AG04450 (cell line): Measurements from ENCODE around the gene TCEANC2. TPM values are rescaled to one million over a fixed set of nuclear protein-coding genes. Genes with fewer than 3 reads are reported as not detected.

ENCODE experiments used
- CTCF ChIA-PET: fragments of 300-600, 350-600 bp; formaldehyde crosslinking; extraction: SDS; loops from one replicate; lab custom pipeline; 2022; ENCODE audit warnings: antibody characterized with exemption, inconsistent platforms; lab: Charles Lee
- POLR2A ChIA-PET: fragments of 350-600 bp; formaldehyde crosslinking; extraction: SDS; loops from one replicate; lab custom pipeline; 2021; ENCODE audit warnings: antibody characterized with exemption, inconsistent platforms; lab: Yijun Ruan, JAX
- DNase-seq: peaks from one replicate; pipeline ENCODE4 v3.0.0-alpha.2; 2011; ENCODE audit warnings: low read depth, low spot score
- H3K27ac ChIP-seq: one replicate; pipeline ENCODE4 v1.5.1; 2012; ENCODE audit warnings: low read depth, low read length, control low read depth
- H3K27me3 ChIP-seq: one replicate; pipeline ENCODE4 v1.6.0; 2012; ENCODE audit warnings: low read length; ENCODE audit not compliant: control insufficient read depth, insufficient read depth
- H3K4me3 ChIP-seq: 2 replicates; pipeline ENCODE4 v1.5.1; 2011; ENCODE audit warnings: mild to moderate bottlenecking, low read depth, low read length, control low read depth
- H3K9me3 ChIP-seq: 2 replicates; pipeline ENCODE4 v1.5.1; 2012; ENCODE audit warnings: low read length; ENCODE audit not compliant: control insufficient read depth, insufficient read depth
- CTCF ChIP-seq: IDR thresholded peaks from 2 replicates; pipeline ENCODE4 v1.5.1; 2011; ENCODE audit warnings: low read depth, low read length, control low read depth, inconsistent platforms
- polyA plus RNA-seq: library from polyadenylated mRNA; depleted of rRNA; stranded (reverse); fragments of >200 nt; gene quantifications from 2 replicates; pipeline ENCODE4 v1.2.3, GENCODE V29; 2011

TCEANC2 gene
- polyA plus RNA-seq, 1 experiment, result 4.3 TPM

GRCh38 chr1:54112705-54113368 lies 59.4 kb downstream of the TCEANC2 start:
- H3K9me3 ChIP-seq, result no peaks in the 10 kb centered on the region
- TF ChIP-seq CTCF, result no peak
- no peaks in the 10 kb centered on the region for H3K27me3 ChIP-seq
- ChIA-PET CTCF (interaction anchor here (0.8 to 2.2 kb wide), 2 partner anchors 9 to 376 kb away, joined by 4 to 10 read pairs; no protein-coding TSS in a partner anchor), POLR2A (interaction anchor here (0.6 kb wide), 1 partner anchor 236 kb away, joined by 3 read pairs; no protein-coding TSS in a partner anchor)
- H3K4me3 ChIP-seq, result no peak overlapping the region
- H3K27ac ChIP-seq, result no peak overlapping the region
- DNase-seq, result no peak

DNA sequence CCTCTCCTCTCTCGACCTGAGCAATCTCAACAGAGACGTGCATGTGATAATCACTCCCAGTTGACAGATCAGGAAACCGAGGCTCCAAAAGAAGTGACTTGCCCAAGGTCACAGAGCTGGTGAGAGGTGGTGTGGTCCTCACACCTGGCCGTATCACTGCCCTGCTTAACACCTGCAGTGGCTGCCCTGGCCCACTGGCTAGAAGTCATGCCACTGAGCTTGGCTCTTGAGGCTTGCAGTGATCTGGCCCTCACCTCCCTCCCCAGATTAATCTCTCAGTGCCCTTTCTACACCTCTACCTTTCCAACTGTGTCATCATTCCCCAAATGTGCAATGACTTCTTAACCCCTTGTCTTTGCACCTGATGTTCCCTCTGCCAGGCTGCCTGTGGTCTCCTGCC lies 60.6 kb downstream of the TCEANC2 start:
- Histone ChIP-seq H3K27ac (no peak overlapping the region), H3K9me3 (no peaks in the 10 kb centered on the region), H3K4me3 (no peak overlapping the region), H3K27me3 (no peaks in the 10 kb centered on the region)
- ChIA-PET POLR2A (no interaction called here), CTCF (interaction anchor here (0.8 to 1.2 kb wide), 2 partner anchors 375 to 376 kb away, joined by 3 read pairs; no protein-coding TSS in a partner anchor)
- DNase-seq, result no peak
- TF ChIP-seq CTCF, result no peak

DNA sequence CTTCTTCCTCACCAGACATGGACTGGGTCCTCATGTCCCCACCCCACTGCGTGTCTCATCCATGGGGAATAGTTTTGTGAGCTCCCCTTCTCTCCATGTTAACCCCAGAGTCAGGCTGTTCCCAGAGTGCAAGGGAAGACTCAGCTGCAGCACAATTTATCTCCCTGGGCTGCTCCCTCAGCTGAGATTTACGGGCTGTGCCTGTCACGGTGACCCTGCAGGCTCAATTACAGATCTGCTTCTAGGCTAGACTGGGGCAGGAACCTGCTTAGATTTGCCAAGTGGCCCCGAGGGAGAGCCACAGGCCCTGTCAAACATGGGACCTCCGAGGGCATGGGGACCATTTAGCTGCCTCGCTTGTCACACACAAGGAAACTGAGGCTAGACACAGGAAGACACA lies 61.5 kb downstream of the TCEANC2 start:
- no peak for DNase-seq
- CTCF ChIA-PET, result interaction anchor here (0.7 to 1.2 kb wide), 3 partner anchors 10 to 375 kb away, joined by 3 read pairs; no protein-coding TSS in a partner anchor
- POLR2A ChIA-PET, result no interaction called here
- TF ChIP-seq CTCF, result no peak
- no peak overlapping the region for H3K27ac ChIP-seq
- no peaks in the 10 kb centered on the region for H3K9me3 ChIP-seq
- H3K27me3 ChIP-seq, result no peaks in the 10 kb centered on the region
- no peak overlapping the region for H3K4me3 ChIP-seq

DNA sequence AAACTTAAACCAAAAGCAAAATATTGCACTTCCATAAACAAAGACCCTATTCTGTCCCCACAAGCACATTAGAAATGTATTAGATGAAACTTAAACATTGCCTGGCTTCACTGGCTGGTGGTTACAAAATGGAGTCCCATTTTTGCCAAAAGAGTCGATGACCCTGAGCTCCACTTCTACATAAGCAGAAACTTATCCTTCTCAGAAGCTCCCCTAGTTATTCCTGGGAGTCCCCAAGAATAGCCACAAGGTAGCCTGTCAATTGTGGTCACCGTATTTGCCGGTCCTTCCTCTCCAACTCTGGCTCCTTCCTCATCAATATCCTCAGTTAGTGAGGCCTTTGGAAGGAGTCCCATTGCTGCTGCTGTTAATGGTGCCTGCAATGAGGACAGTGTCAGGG lies 62.1 kb downstream of the TCEANC2 start:
- no peak overlapping the region for H3K27ac ChIP-seq
- H3K9me3 ChIP-seq, result no peaks in the 10 kb centered on the region; the same call in 1 of the 2 replicates
- ChIA-PET POLR2A (no interaction called here), CTCF (interaction anchor here (0.7 to 1.0 kb wide), 2 partner anchors 10 to 35 kb away, joined by 3 read pairs; no protein-coding TSS in a partner anchor)
- no peak for TF ChIP-seq CTCF
- DNase-seq, result no peak
- H3K27me3 ChIP-seq, result no peaks in the 10 kb centered on the region
- no peak overlapping the region for H3K4me3 ChIP-seq
